HepG2 (cell line): ENCODE measurements around the gene ESPNL. TPM values are rescaled to one million over a fixed set of nuclear protein-coding genes. Genes with fewer than 3 reads are reported as not detected.

Experiments
- BRCA1 ChIP-seq: sonication (generic); formaldehyde crosslinking; IDR thresholded peaks from 2 replicates; pipeline ENCODE4 v1.4.0; 2020; ENCODE audit warnings: missing genetic modification reagents
- HOXA3 ChIP-seq: sonication (generic); formaldehyde crosslinking; IDR thresholded peaks from 2 replicates; pipeline ENCODE4 v1.5.0; 2020; ENCODE audit warnings: missing genetic modification reagents
- HOXA5 ChIP-seq: sonication (generic); formaldehyde crosslinking; IDR thresholded peaks from 2 replicates; pipeline ENCODE4 v1.4.0; 2020; ENCODE audit warnings: missing genetic modification reagents
- KDM4B ChIP-seq: sonication (generic); formaldehyde crosslinking; IDR thresholded peaks from 2 replicates; pipeline ENCODE4 v1.4.0; 2020; ENCODE audit warnings: missing genetic modification reagents
- MAFK ChIP-seq, 2 experiments: IDR thresholded peaks in 1 of 2; conservative IDR thresholded peaks in 1 of 2; 2 replicates each; pipeline ENCODE4 v1.6.1; 2011; ENCODE audit warnings: improper control_type of control experiment in 2 of 2, low read length in 2 of 2
- MIER2 ChIP-seq: IDR thresholded peaks from 2 replicates; pipeline ENCODE4 v1.6.1; 2016; ENCODE audit warnings: missing biosample characterization, missing genetic modification reagents
- NFE2L1 ChIP-seq: sonication (generic); formaldehyde crosslinking; IDR thresholded peaks from 2 replicates; pipeline ENCODE4 v1.4.0; 2020; ENCODE audit warnings: missing genetic modification reagents, mild to moderate bottlenecking, borderline replicate concordance
- NONO ChIP-seq, 2 experiments: fragments of 450-650 bp in 1 of 2; sonication (generic) in 1 of 2; formaldehyde crosslinking in 1 of 2; IDR thresholded peaks in 1 of 2; conservative IDR thresholded peaks in 1 of 2; 2 replicates each; pipeline versions ENCODE4 v1.6.1 to v1.8.0; 2017 to 2022; ENCODE audit warnings: mild to moderate bottlenecking in 1 of 2, missing genetic modification reagents in 1 of 2, moderate library complexity in 1 of 2
- PHF8 ChIP-seq: sonication (generic); formaldehyde crosslinking; IDR thresholded peaks from 2 replicates; pipeline ENCODE4 v1.5.0; 2020; ENCODE audit warnings: missing genetic modification reagents
- PRMT3 ChIP-seq: sonication (generic); formaldehyde crosslinking; IDR thresholded peaks from 2 replicates; pipeline ENCODE4 v1.8.1; 2022; ENCODE audit warnings: low read depth, mild to moderate bottlenecking, moderate library complexity, missing genetic modification reagents, borderline replicate concordance
- RBM39 ChIP-seq: fragments of 200-400 bp; formaldehyde crosslinking; IDR thresholded peaks from one replicate; pipeline ENCODE4 v1.6.1; 2018; ENCODE audit warnings: antibody characterized with exemption, mild to moderate bottlenecking, low read depth, low read length; ENCODE audit not compliant: poor library complexity, severe bottlenecking
- RXRB ChIP-seq: IDR thresholded peaks from 2 replicates; pipeline ENCODE4 v1.6.1; 2016; ENCODE audit warnings: borderline replicate concordance, missing genetic modification reagents, missing compliant biosample characterization
- SNAI1 ChIP-seq: sonication (generic); formaldehyde crosslinking; IDR thresholded peaks from 2 replicates; pipeline ENCODE4 v1.5.0; 2020; ENCODE audit warnings: mild to moderate bottlenecking, missing genetic modification reagents, borderline replicate concordance
- U2AF2 ChIP-seq: fragments of 200-400 bp; formaldehyde crosslinking; IDR thresholded peaks from 2 replicates; pipeline ENCODE4 v1.6.1; 2017; ENCODE audit warnings: low read depth, mild to moderate bottlenecking, low read length
- ZC3H13 ChIP-seq: sonication (generic); formaldehyde crosslinking; IDR thresholded peaks from 2 replicates; pipeline ENCODE4 v1.8.1; 2023; ENCODE audit warnings: mild to moderate bottlenecking, missing genetic modification reagents, moderate library complexity
- ZFP37 ChIP-seq: sonication (generic); formaldehyde crosslinking; IDR thresholded peaks from 2 replicates; pipeline ENCODE4 v1.4.0; 2020; ENCODE audit warnings: missing genetic modification reagents, borderline replicate concordance
- ZFY ChIP-seq: sonication (generic); formaldehyde crosslinking; IDR thresholded peaks from 2 replicates; pipeline ENCODE4 v1.4.0; 2020; ENCODE audit warnings: missing genetic modification reagents
- ZNF230 ChIP-seq: sonication (generic); formaldehyde crosslinking; IDR thresholded peaks from 2 replicates; pipeline ENCODE4 v1.4.0; 2020; ENCODE audit warnings: mild to moderate bottlenecking, missing genetic modification reagents
- ZNF572 ChIP-seq: sonication (generic); formaldehyde crosslinking; IDR thresholded peaks from 2 replicates; pipeline ENCODE4 v1.5.1; 2020; ENCODE audit warnings: mild to moderate bottlenecking, missing genetic modification reagents
- ZNF644 ChIP-seq: IDR thresholded peaks from 2 replicates; pipeline ENCODE4 v1.6.1; 2016; ENCODE audit warnings: low read depth
- ZNF761 ChIP-seq: sonication (generic); formaldehyde crosslinking; conservative IDR thresholded peaks from 2 replicates; pipeline ENCODE4 v1.4.0; 2020; ENCODE audit warnings: mild to moderate bottlenecking, missing genetic modification reagents
- ZNF878 ChIP-seq: sonication (generic); formaldehyde crosslinking; IDR thresholded peaks from 2 replicates; pipeline ENCODE4 v1.8.1; 2023; ENCODE audit warnings: mild to moderate bottlenecking, missing genetic modification reagents, moderate library complexity
- polyA plus RNA-seq, 8 experiments: library from polyadenylated mRNA; depleted of rRNA in 3 of 8; stranded (reverse) in 7 of 8; unstranded in 1 of 8; fragments of >200 nt; fragmentation: Illumina TruSeq in 4 of 8; extraction: Trizol in 4 of 8; gene quantifications; 2 replicates each; pipeline versions ENCODE4 v1.2.1 to v1.2.3, GENCODE V29; 2011 to 2016; ENCODE audit warnings: low read depth in 4 of 8, missing spikeins in 1 of 8, mixed read lengths in 1 of 8; ENCODE audit not compliant: insufficient read depth in 1 of 8
- total RNA-seq, 5 experiments: library from RNA; depleted of rRNA; stranded (reverse); fragments of >200 nt; fragmentation: Illumina TruSeq; extraction: Trizol; gene quantifications; 2 replicates each; pipeline ENCODE4 v1.2.3, GENCODE V29; 2016; ENCODE audit warnings: low read depth in 1 of 5
- TF ChIP-seq, protein P1 (sequence below): IDR thresholded peaks from 2 replicates; pipeline ENCODE4 v1.6.1; 2016; ENCODE audit warnings: missing biosample characterization, missing genetic modification reagents, low read depth
- TF ChIP-seq, protein P2 (sequence below): fragments of 450-650 bp; IDR thresholded peaks from 2 replicates; pipeline ENCODE4 v1.6.1; 2017; ENCODE audit warnings: mild to moderate bottlenecking
- TF ChIP-seq, protein P3 (sequence below): sonication (generic); formaldehyde crosslinking; IDR thresholded peaks from 2 replicates; pipeline ENCODE4 v1.5.1; 2020; ENCODE audit warnings: missing genetic modification reagents, mild to moderate bottlenecking, borderline replicate concordance

The ESPNL gene
- total and polyA plus RNA-seq, 2 of the 13 experiments (the other 11 are each of a cell fraction or from before 2014, with no cell fraction given) = 0.45 to 0.80 TPM

DNA sequence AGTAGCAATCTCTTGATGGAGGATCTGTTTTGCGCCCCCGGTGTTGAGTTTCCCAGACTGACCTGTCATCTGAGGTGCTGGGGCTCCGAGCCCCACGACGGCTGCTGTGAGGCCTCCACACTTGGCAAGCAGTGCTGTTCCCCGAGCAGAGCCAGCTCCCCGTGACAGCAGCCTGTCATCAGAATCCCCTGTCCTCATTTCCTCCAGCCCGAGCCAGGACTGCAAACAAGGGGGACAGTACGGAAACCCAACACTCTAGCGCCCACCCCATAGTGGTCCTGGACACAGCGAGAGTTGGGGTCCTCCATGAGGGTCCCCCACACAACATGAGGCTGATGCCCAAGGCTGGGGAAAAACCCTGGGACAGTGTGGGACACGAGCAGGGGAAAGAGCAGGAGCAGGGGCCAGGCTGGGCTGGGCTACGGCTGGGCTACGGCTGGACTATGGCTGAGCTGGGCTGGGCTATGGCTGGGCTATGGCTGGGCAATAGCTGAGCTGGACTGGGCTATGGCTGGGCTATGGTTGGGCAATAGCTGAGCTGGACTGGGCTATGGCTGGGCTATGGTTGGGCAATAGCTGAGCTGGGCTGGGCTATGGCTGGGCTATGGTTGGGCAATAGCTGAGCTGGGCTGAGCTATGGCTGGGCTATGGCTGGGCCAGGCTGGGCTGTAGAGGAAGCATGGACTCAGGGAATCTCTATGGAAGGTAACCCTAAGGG lies 36.8 kb downstream of the ESPNL start (continued):
- TF ChIP-seq, protein P1, sequence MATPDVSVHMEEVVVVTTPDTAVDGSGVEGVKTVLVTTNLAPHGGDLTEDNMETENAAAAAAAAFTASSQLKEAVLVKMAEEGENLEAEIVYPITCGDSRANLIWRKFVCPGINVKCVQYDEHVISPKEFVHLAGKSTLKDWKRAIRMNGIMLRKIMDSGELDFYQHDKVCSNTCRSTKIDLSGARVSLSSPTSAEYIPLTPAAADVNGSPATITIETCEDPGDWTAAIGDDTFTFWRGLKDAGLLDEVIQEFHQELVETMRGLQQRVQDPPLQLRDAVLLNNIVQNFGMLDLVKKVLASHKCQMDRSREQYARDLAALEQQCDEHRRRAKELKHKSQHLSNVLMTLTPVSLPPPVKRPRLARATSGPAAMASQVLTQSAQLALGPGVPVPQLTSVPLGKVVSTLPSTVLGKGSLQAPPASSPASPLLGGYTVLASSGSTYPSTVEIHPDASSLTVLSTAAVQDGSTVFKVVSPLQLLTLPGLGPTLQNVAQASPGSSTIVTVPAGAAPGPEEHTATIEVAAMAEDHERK (CRISPR knock-in tag) = no peak
- TF ChIP-seq NFE2L1 = peak; percentile 85; the same call in 1 of the 2 replicates
- TF ChIP-seq MIER2 (CRISPR knock-in tag) = no peak
- no peak for TF ChIP-seq HOXA3 (CRISPR knock-in tag)
- TF ChIP-seq U2AF2 = no peak
- TF ChIP-seq ZNF230 = 0 out of 2 replicates have a peak, but pooled peaks have one; percentile 30
- no peak for TF ChIP-seq RXRB (CRISPR knock-in tag)
- TF ChIP-seq ZNF644 (CRISPR knock-in tag) = 0 out of 2 replicates have a peak, but pooled peaks have one; percentile 14
- TF ChIP-seq, protein P2, sequence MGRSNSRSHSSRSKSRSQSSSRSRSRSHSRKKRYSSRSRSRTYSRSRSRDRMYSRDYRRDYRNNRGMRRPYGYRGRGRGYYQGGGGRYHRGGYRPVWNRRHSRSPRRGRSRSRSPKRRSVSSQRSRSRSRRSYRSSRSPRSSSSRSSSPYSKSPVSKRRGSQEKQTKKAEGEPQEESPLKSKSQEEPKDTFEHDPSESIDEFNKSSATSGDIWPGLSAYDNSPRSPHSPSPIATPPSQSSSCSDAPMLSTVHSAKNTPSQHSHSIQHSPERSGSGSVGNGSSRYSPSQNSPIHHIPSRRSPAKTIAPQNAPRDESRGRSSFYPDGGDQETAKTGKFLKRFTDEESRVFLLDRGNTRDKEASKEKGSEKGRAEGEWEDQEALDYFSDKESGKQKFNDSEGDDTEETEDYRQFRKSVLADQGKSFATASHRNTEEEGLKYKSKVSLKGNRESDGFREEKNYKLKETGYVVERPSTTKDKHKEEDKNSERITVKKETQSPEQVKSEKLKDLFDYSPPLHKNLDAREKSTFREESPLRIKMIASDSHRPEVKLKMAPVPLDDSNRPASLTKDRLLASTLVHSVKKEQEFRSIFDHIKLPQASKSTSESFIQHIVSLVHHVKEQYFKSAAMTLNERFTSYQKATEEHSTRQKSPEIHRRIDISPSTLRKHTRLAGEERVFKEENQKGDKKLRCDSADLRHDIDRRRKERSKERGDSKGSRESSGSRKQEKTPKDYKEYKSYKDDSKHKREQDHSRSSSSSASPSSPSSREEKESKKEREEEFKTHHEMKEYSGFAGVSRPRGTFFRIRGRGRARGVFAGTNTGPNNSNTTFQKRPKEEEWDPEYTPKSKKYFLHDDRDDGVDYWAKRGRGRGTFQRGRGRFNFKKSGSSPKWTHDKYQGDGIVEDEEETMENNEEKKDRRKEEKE = no peak
- TF ChIP-seq ZC3H13 (CRISPR knock-in tag) = no peak
- no peak for TF ChIP-seq ZFP37 (CRISPR knock-in tag)
- peak; percentile 39 for TF ChIP-seq RBM39
- TF ChIP-seq, protein P3, sequence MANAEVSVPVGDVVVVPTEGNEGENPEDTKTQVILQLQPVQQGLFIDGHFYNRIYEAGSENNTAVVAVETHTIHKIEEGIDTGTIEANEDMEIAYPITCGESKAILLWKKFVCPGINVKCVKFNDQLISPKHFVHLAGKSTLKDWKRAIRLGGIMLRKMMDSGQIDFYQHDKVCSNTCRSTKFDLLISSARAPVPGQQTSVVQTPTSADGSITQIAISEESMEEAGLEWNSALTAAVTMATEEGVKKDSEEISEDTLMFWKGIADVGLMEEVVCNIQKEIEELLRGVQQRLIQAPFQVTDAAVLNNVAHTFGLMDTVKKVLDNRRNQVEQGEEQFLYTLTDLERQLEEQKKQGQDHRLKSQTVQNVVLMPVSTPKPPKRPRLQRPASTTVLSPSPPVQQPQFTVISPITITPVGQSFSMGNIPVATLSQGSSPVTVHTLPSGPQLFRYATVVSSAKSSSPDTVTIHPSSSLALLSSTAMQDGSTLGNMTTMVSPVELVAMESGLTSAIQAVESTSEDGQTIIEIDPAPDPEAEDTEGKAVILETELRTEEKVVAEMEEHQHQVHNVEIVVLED (CRISPR knock-in tag) = no peak
- no peak for TF ChIP-seq HOXA5 (CRISPR knock-in tag)
- 0 out of 2 replicates have a peak, but pooled peaks have one; percentile 41 for TF ChIP-seq ZNF761 (CRISPR knock-in tag)
- no peak for TF ChIP-seq BRCA1
- TF ChIP-seq ZNF878 = no peak; the same call in 1 of the 2 replicates
- no peak for TF ChIP-seq PHF8 (CRISPR knock-in tag)
- TF ChIP-seq ZFY = no peak
- TF ChIP-seq SNAI1 (CRISPR knock-in tag) = no peak
- TF ChIP-seq NONO (IDR thresholded peaks at IDR 0.05) = no peak
- peak; percentile 73; the same call in 1 of the 2 replicates for TF ChIP-seq NONO (CRISPR knock-in tag; conservative IDR thresholded peaks at IDR 0.05)
- peak; percentile 88 for TF ChIP-seq ZNF572 (CRISPR knock-in tag)
- no peak for TF ChIP-seq KDM4B (CRISPR knock-in tag)
- TF ChIP-seq MAFK (conservative IDR thresholded peaks at IDR 0.05 in 1 of 2, IDR thresholded peaks at IDR 0.05 in 1 of 2; ENCODE audit: low read length in 2 of 2) = peak in 1 of 2 experiments; percentile 74; a peak in 2 of 4 replicates
- TF ChIP-seq PRMT3 (CRISPR knock-in tag) = no peak
